BJ (cell line): ENCODE data around the gene STIL. TPM values are rescaled to one million over a fixed set of nuclear protein-coding genes. Genes with fewer than 3 reads are reported as not detected.

ENCODE experiments used
- CTCF ChIA-PET: fragments of 350-600 bp; formaldehyde crosslinking; extraction: SDS; loops from one replicate; lab custom pipeline; 2021; ENCODE audit warnings: antibody characterized with exemption, inconsistent platforms; lab: Yijun Ruan, JAX
- POLR2A ChIA-PET: fragments of 300-600 bp; sonication (Branson Sonifier 250); formaldehyde crosslinking; extraction: SDS; loops from one replicate; lab custom pipeline; 2021; ENCODE audit warnings: antibody characterized with exemption; lab: Charles Lee
- DNase-seq: peaks from one replicate; pipeline ENCODE4 v3.0.0-alpha.2; 2011; ENCODE audit warnings: low read depth
- H3K27me3 ChIP-seq: 2 replicates; pipeline ENCODE4 v1.6.0; 2011; ENCODE audit warnings: low read length; ENCODE audit not compliant: control insufficient read depth, insufficient read depth
- H3K36me3 ChIP-seq: 2 replicates; pipeline ENCODE4 v1.5.1; 2011; ENCODE audit warnings: low read length; ENCODE audit not compliant: control insufficient read depth, insufficient read depth
- H3K4me3 ChIP-seq: 2 replicates; pipeline ENCODE4 v1.5.1; 2011; ENCODE audit warnings: low read depth, mild to moderate bottlenecking, control low read depth, low read length
- polyA plus RNA-seq: library from polyadenylated mRNA; depleted of rRNA; stranded (reverse); fragments of >200 nt; gene quantifications from 2 replicates; pipeline ENCODE4 v1.2.3, GENCODE V29; 2011
- TF ChIP-seq, protein P1 (sequence below): IDR thresholded peaks from 2 replicates; pipeline ENCODE4 v1.5.1; 2011; ENCODE audit warnings: low read depth, mild to moderate bottlenecking, control low read depth, inconsistent platforms, low read length, moderate library complexity; ENCODE audit not compliant: insufficient read depth

Gene STIL
- polyA plus RNA-seq, 1 experiment = 6.3 TPM

GRCh38 chr1:47235806-47236205 lies 78.1 kb downstream of the STIL start:
- DNase-seq = no peak
- TF ChIP-seq, protein P1, sequence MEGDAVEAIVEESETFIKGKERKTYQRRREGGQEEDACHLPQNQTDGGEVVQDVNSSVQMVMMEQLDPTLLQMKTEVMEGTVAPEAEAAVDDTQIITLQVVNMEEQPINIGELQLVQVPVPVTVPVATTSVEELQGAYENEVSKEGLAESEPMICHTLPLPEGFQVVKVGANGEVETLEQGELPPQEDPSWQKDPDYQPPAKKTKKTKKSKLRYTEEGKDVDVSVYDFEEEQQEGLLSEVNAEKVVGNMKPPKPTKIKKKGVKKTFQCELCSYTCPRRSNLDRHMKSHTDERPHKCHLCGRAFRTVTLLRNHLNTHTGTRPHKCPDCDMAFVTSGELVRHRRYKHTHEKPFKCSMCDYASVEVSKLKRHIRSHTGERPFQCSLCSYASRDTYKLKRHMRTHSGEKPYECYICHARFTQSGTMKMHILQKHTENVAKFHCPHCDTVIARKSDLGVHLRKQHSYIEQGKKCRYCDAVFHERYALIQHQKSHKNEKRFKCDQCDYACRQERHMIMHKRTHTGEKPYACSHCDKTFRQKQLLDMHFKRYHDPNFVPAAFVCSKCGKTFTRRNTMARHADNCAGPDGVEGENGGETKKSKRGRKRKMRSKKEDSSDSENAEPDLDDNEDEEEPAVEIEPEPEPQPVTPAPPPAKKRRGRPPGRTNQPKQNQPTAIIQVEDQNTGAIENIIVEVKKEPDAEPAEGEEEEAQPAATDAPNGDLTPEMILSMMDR = no peak
- Histone ChIP-seq H3K27me3 (peaks cover 39% of the 10 kb centered on the region), H3K36me3 (no peaks in the 10 kb centered on the region), H3K4me3 (no peak overlapping the region)
- ChIA-PET CTCF (interaction anchor here (1.9 kb wide), 1 partner anchor 43 kb away, joined by 6 read pairs; no protein-coding TSS in a partner anchor), POLR2A (no interaction called here)

DNA sequence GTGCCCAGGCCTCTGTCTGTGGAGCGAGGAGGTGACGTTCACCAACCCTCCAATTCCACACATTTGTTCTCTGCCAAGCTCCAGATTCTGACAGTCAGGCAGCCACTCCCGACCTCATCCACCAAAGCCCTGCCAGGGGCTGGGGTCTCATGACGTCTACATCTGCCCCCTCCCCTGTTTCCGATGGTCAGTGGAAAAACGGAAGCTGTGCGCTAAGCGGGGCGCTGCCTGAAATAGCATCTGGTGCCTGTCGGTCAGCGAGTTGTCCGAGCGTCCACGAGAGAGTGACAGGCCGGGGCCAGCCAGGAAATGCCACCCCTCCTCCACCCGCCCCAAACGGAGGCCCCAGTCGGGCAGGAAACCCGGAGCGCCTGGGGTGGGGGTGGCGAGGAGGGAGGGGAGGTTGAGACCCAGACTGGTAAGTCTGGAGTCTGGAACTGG lies 78.7 kb downstream of the STIL start:
- CTCF ChIA-PET = interaction anchor here (1.9 kb wide), 1 partner anchor 42 kb away, joined by 6 read pairs; no protein-coding TSS in a partner anchor
- no peak overlapping the region for H3K4me3 ChIP-seq
- POLR2A ChIA-PET = no interaction called here
- no peaks in the 10 kb centered on the region for H3K36me3 ChIP-seq
- DNase-seq = no peak
- peaks cover 45% of the 10 kb centered on the region for H3K27me3 ChIP-seq
- TF ChIP-seq, protein P1 = no peak

- H3K27me3 ChIP-seq = peaks cover 61% of the 10 kb centered on the region
- H3K36me3 ChIP-seq = no peaks in the 10 kb centered on the region
- TF ChIP-seq, protein P1 = no peak
- CTCF ChIA-PET = interaction anchor here (0.8 kb wide), 1 partner anchor 30 kb away, joined by 3 read pairs; no protein-coding TSS in a partner anchor
- no peak overlapping the region for H3K4me3 ChIP-seq
- POLR2A ChIA-PET = no interaction called here
- DNase-seq = no peak
Measured at GRCh38 chr1:47233186-47233585, 80.8 kb downstream of the STIL start.

GRCh38 chr1:47232187-47232874 lies 81.6 kb downstream of the STIL start, which contains the start of gene TAL1:
Gene TAL1 (minus strand): TSS chr1:47232225. CDS start chr1:47225888, 6,337 bp downstream.
- TF ChIP-seq, protein P1 = no peak
- POLR2A ChIA-PET = no interaction called here
- H3K36me3 ChIP-seq = no peaks in the 10 kb centered on the region
- no peak within 1 kb of the TSS for H3K4me3 ChIP-seq
- CTCF ChIA-PET = interaction anchor here (0.8 kb wide), 1 partner anchor 31 kb away, joined by 3 read pairs; no protein-coding TSS in a partner anchor
- no peak for DNase-seq
- peaks cover 66% of the 10 kb centered on the region for H3K27me3 ChIP-seq

- Histone ChIP-seq H3K27me3 (peaks cover 73% of the 10 kb centered on the region), H3K36me3 (no peaks in the 10 kb centered on the region), H3K4me3 (no peak overlapping the region)
- ChIA-PET POLR2A (no interaction called here), CTCF (interaction anchor here (0.5 to 0.8 kb wide), 2 partner anchors 31 to 190 kb away, joined by 3 read pairs; no protein-coding TSS in a partner anchor)
- no peak for DNase-seq
- TF ChIP-seq, protein P1 = no peak
Measured at GRCh38 chr1:47231301-47232186, 82.4 kb downstream of the STIL start.
